H1 (cell line): ENCODE measurements around the gene CORO1C. TPM values are rescaled to one million over a fixed set of nuclear protein-coding genes. Genes with fewer than 3 reads are reported as not detected.

Experiments
- POU5F1 ChIP-seq: IDR thresholded peaks from 2 replicates; pipeline ENCODE4 v1.6.1; 2011; ENCODE audit warnings: low read depth, mild to moderate bottlenecking, low read length, moderate library complexity
- RXRA ChIP-seq: IDR thresholded peaks from 2 replicates; pipeline ENCODE4 v1.6.1; 2011; ENCODE audit warnings: low read depth, mild to moderate bottlenecking, low read length, moderate library complexity; ENCODE audit not compliant: insufficient read depth
- ZNF274 ChIP-seq: IDR thresholded peaks from 2 replicates; pipeline ENCODE4 v1.7.0; 2012; ENCODE audit warnings: low read length, borderline replicate concordance; ENCODE audit errors: extremely low read depth
- polyA plus RNA-seq, 7 experiments: library from polyadenylated mRNA; depleted of rRNA in 3 of 7; stranded (reverse) in 5 of 7; unstranded in 2 of 7; fragments of >200 nt in 5 of 7; fragments of 200-250 nt in 2 of 7; gene quantifications; 1 replicate in 5 of 7; 2 replicates in 1 of 7; 4 replicates in 1 of 7; pipeline versions ENCODE4 v1.2.1 to v1.2.3, GENCODE V29; 2011 to 2013; ENCODE audit warnings: missing spikeins in 2 of 7, mixed read lengths in 2 of 7
- total RNA-seq: library from RNA; stranded (reverse); fragmentation: NEBNext Ultra II Directional; extraction: Animal tissue kit (Norgen Biotek cat#: 25700); gene quantifications from 2 replicates; pipeline ENCODE4 v1.2.1, GENCODE V29; 2021
- TF ChIP-seq, protein P1 (sequence below): IDR thresholded peaks from 2 replicates; pipeline ENCODE4 v1.6.1; 2011; ENCODE audit warnings: low read length, improper control_type of control experiment

CORO1C gene
- total and polyA plus RNA-seq, 2 of the 8 experiments (the other 6 are each of a cell fraction or from before 2014, with no cell fraction given) = 72.7 to 120 TPM

DNA sequence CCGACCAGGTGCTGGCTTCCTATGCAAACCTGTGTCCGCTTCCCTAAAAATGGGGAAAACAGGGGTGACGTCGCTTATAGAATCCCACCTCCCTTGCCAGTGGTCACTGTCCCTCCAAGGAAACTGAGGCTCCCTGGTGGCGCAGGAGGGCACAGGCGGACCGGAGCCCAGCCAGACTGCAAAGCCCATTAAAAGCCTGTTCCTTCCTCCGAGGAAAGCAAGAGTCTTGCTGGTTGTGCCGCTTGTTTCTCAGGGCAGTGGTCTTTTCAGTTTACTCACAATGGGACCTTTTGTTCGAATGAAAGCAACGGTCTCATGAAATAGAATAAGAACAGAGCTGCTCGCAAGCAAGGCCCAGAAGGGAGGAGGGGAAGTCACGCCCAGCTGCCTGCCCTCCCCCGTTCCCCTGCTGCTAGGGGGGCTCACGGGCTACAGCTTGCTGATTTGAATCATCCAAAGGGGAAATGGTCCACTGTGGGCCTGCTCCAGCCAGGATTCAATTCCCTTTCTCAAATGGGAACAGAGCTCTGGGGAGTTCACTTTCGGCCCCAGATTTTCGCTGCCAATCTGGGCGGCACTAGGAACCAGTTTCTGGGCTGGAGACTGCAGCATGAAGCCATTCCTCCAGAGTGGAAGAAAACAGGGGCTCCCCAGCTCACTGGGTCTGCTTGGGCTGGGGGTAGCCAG, 93.0 kb downstream of the CORO1C start (continued):
- TF ChIP-seq POU5F1 (no peak), ZNF274 (no peak), RXRA (no peak)
- TF ChIP-seq, protein P1, sequence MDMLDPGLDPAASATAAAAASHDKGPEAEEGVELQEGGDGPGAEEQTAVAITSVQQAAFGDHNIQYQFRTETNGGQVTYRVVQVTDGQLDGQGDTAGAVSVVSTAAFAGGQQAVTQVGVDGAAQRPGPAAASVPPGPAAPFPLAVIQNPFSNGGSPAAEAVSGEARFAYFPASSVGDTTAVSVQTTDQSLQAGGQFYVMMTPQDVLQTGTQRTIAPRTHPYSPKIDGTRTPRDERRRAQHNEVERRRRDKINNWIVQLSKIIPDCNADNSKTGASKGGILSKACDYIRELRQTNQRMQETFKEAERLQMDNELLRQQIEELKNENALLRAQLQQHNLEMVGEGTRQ = no peak
